Naive B cell (primary cell): ENCODE data around the gene CALML5. TPM values are rescaled to one million over a fixed set of nuclear protein-coding genes. Genes with fewer than 3 reads are reported as not detected.

ENCODE experiments used
- ATAC-seq, 2 donors: fragments of 150-1000 bp; cut with Tn5 transposase; 2 replicates each; pipeline ENCODE4 v1.10.0; 2021; ENCODE audit warnings: low read depth in 2 of 2, mild to moderate bottlenecking in 2 of 2, moderate library complexity in 2 of 2
- DNase-seq: peaks from one replicate; pipeline ENCODE4 v3.0.0; 2022
- H3K27ac Mint-ChIP-seq, 6 donors: one replicate each; pipeline ENCODE4 v1.8.0; 2020 to 2022; ENCODE audit warnings: mild to moderate bottlenecking in 6 of 6, mixed read lengths in 6 of 6, moderate library complexity in 5 of 6, inconsistent platforms in 2 of 6
- H3K27me3 Mint-ChIP-seq, 3 donors: one replicate each; pipeline ENCODE4 v1.8.0; 2021 to 2022; ENCODE audit warnings: mixed read lengths in 3 of 3, mild to moderate bottlenecking in 1 of 3
- H3K36me3 Mint-ChIP-seq, 2 donors: one replicate each; pipeline ENCODE4 v1.8.0; 2020 to 2022; ENCODE audit warnings: mixed read lengths in 2 of 2, inconsistent platforms in 1 of 2, mild to moderate bottlenecking in 1 of 2
- H3K4me1 Mint-ChIP-seq, 3 donors: one replicate each; pipeline ENCODE4 v1.8.0; 2020 to 2022; ENCODE audit warnings: mixed read lengths in 3 of 3, inconsistent platforms in 1 of 3, mild to moderate bottlenecking in 1 of 3, moderate library complexity in 1 of 3
- H3K4me3 Mint-ChIP-seq, 8 donors: one replicate each; pipeline ENCODE4 v1.8.0; 2020 to 2022; ENCODE audit warnings: mild to moderate bottlenecking in 8 of 8, mixed read lengths in 8 of 8, moderate library complexity in 8 of 8, inconsistent platforms in 2 of 8
- H3K9me3 Mint-ChIP-seq, 7 donors: one replicate each; pipeline ENCODE4 v1.8.0; 2020 to 2022; ENCODE audit warnings: mixed read lengths in 7 of 7, mild to moderate bottlenecking in 5 of 7, inconsistent platforms in 2 of 7, moderate library complexity in 1 of 7
- polyA plus RNA-seq, 6 donors: library from polyadenylated mRNA; unstranded; fragments of 300-500 nt; fragmentation: Illumina TruSeq; gene quantifications; one replicate each; pipeline ENCODE4 v1.2.3, GENCODE V29; 2021; ENCODE audit warnings: low read depth in 6 of 6

Gene CALML5
- polyA plus RNA-seq, 6 donors from 2014 or later, result not detected

GRCh38 chr10:5530412-5530806, 31.0 kb upstream of the CALML5 start:
- Mint-ChIP-seq H3K4me1 (peaks cover 0 to 3% (median 0%) of the 10 kb centered on the region in 3 donors), H3K27ac (peak overlapping the region in 2 of 6 donors; percentile 14 to 78), H3K4me3 (no peak overlapping the region), H3K36me3 (no peaks in the 10 kb centered on the region), H3K27me3 (peaks cover 0 to 3% (median 0%) of the 10 kb centered on the region in 3 donors), H3K9me3 (no peaks in the 10 kb centered on the region)
- no peak for ATAC-seq
- DNase-seq, result no peak

DNA sequence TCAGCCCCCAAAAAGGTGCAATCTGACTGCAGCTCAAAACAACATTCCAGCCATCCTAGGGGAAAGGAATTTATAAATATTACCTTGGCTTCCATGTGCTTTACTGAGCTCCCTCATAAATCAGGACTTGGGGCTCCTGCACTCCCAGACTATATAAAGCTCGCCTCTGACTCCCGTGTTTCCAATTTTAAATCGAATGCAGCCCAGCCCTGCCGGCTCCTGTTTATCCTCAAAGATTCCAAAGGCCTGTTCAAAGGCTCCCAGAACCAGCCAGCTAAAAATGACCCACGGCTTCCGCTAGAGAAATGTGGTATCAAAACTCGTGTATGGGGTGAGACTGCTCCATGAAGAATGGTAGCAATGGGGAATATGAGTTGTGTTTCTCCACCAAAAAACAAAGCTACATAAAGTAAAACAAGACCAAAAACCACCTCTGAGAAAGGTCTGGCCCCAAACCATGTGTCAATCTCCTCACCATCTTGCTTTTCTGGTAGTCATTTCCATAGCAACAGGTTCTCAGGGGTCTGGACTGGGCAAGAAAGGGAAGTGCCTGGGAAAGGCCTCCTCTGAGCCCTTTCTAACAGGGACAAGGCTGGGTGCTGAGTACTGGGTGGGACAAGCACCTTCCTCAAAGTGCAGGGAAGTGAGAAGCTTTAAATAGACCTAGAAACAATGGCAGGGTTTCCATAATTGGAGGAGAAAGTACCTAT, 30.5 kb upstream of the CALML5 start:
- Mint-ChIP-seq H3K27ac (peak overlapping the region in 1 of 6 donors; percentile 78), H3K36me3 (no peaks in the 10 kb centered on the region), H3K4me3 (peak overlapping the region in 1 of 8 donors; percentile 42), H3K9me3 (no peaks in the 10 kb centered on the region), H3K27me3 (peaks cover 0 to 3% (median 0%) of the 10 kb centered on the region in 3 donors), H3K4me1 (peaks cover 0 to 3% (median 0%) of the 10 kb centered on the region in 3 donors)
- DNase-seq, result no peak
- no peak for ATAC-seq

DNA sequence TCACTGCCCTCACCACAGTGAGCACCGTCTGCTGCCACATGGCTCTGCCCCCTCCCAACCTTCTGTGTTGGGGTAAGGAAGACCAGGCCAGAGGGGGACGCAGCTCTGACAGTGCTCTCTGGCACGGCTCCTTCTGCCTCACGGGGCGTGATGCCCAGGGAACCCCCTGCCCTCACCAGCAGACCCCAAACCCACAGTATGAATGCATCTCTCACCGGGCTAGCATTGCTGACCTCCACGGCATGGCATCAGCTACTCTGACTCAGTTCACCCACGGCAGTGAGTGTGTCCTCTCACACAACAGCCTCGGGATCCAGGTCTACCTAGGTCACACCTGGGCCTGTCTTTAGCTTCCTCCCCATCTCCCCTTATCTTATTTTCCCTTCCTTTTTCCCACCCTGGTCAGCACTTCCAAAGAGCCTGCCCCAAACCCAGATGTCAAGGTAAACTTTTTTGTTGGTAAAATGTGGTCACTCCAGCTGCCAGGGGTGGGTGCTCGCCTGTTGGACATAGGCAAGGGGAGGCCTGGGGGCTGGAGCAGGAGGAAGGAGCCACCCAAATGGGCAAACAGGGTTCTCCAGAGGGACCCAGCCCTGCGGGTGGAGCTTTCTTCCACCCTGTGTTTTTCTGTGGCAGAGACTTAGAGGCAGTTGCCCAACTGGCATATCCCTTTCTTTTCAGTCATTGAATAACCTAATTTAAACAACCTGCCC, 29.8 kb upstream of the CALML5 start:
- ATAC-seq, result no peak
- Mint-ChIP-seq H3K4me3 (no peak overlapping the region), H3K9me3 (no peaks in the 10 kb centered on the region), H3K4me1 (peaks cover 0 to 5% (median 3%) of the 10 kb centered on the region in 3 donors), H3K27me3 (peaks cover 3 to 7% (median 6%) of the 10 kb centered on the region in 3 donors), H3K36me3 (no peaks in the 10 kb centered on the region), H3K27ac (no peak overlapping the region)
- no peak for DNase-seq

DNA sequence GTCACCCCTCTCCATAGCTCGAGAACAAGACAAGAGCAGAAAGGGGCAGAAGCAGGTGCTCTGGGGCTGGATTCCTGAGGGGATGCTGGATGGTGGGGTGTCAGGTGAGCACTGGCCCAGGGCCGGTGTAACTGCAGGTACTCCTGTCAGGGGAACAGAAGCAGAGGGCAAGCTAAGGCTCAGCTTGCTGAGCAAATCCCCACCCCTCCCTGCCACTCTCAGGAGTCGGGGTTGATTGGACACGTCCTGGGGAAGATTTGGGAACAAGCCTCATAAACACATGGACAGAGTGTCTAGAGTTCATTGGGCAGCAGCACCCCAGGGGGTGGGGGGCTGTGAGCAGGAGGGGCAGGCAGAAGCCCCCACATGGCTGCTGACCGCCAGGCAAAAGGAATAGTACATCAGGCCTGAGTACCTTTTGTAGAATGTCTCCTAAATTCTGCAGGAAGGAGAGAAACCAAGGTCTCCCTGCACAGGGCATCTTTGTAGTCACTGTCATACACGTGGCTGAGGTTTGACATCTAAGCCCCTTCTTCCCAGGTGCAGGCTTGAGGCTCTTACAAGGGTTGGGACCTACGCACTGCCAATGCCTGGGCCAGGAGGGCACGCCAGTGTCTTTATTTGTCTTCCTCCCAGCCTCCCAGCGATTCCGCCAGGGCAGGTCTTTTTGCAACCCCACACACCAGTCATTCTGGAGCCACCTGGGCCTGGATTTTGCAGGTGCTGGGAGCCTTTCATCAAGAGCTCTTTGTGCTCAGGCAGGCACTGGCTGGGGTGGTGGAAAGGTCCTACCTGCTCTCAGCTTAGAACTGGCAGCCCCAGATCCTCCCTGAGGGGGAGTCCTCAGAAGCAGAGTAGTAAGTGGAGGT, 28.2 kb upstream of the CALML5 start:
- Mint-ChIP-seq H3K4me1 (peaks cover 0 to 5% (median 3%) of the 10 kb centered on the region in 3 donors), H3K27me3 (peaks cover 3 to 14% (median 13%) of the 10 kb centered on the region in 3 donors), H3K27ac (no peak overlapping the region), H3K4me3 (no peak overlapping the region), H3K36me3 (no peaks in the 10 kb centered on the region), H3K9me3 (no peaks in the 10 kb centered on the region)
- DNase-seq (no peak), ATAC-seq (no peak)

- H3K4me3 Mint-ChIP-seq, result no peak overlapping the region
- peaks cover 0 to 5% (median under 1%) of the 10 kb centered on the region in 3 donors for H3K4me1 Mint-ChIP-seq
- H3K36me3 Mint-ChIP-seq, result no peaks in the 10 kb centered on the region
- peak overlapping the region in 1 of 6 donors; percentile 38 for H3K27ac Mint-ChIP-seq
- ATAC-seq (no peak), DNase-seq (no peak)
- no peaks in the 10 kb centered on the region for H3K9me3 Mint-ChIP-seq
- peaks cover 3 to 14% (median 13%) of the 10 kb centered on the region in 3 donors for H3K27me3 Mint-ChIP-seq
These were observed 27.4 kb upstream of the CALML5 start for GRCh38 chr10:5526691-5527331.

GRCh38 chr10:5525561-5526341, 26.4 kb upstream of the CALML5 start:
- peaks cover 3 to 14% (median 13%) of the 10 kb centered on the region in 3 donors for H3K27me3 Mint-ChIP-seq
- no peak for DNase-seq
- H3K9me3 Mint-ChIP-seq, result no peaks in the 10 kb centered on the region
- no peaks in the 10 kb centered on the region for H3K36me3 Mint-ChIP-seq
- no peak overlapping the region for H3K27ac Mint-ChIP-seq
- peaks cover 0 to 5% (median 0%) of the 10 kb centered on the region in 3 donors for H3K4me1 Mint-ChIP-seq
- H3K4me3 Mint-ChIP-seq, result peak overlapping the region in 1 of 8 donors; percentile 32
- ATAC-seq, result no peak

GRCh38 chr10:5524641-5525560, 25.5 kb upstream of the CALML5 start, which contains the start of gene CALML3:
CALML3 (plus strand) TSS chr10:5524961; CDS start chr10:5525086, 125 bp downstream.
- ATAC-seq (no peak), DNase-seq (no peak)
- Mint-ChIP-seq H3K4me1 (peaks cover 0 to 5% (median 0%) of the 10 kb centered on the region in 3 donors), H3K36me3 (no peaks in the 10 kb centered on the region), H3K27ac (no peak within 1 kb of the TSS), H3K4me3 (peak within 1 kb of the TSS in 1 of 8 donors; percentile 32), H3K9me3 (peaks cover 0 to 2% (median 0%) of the 10 kb centered on the region in 7 donors), H3K27me3 (peaks cover 3 to 14% (median 13%) of the 10 kb centered on the region in 3 donors)

- ATAC-seq (no peak), DNase-seq (no peak)
- Mint-ChIP-seq H3K9me3 (peaks cover 0 to 10% (median 0%) of the 10 kb centered on the region in 7 donors), H3K4me3 (no peak overlapping the region), H3K27ac (no peak overlapping the region), H3K4me1 (peaks cover 0 to 5% (median 0%) of the 10 kb centered on the region in 3 donors), H3K27me3 (peaks cover 3 to 14% (median 13%) of the 10 kb centered on the region in 3 donors), H3K36me3 (no peaks in the 10 kb centered on the region)
These were observed 24.6 kb upstream of the CALML5 start for GRCh38 chr10:5523796-5524574.

GRCh38 chr10:5522913-5523560, 23.7 kb upstream of the CALML5 start:
- Mint-ChIP-seq H3K4me3 (no peak overlapping the region), H3K4me1 (peaks cover 0 to 5% (median 0%) of the 10 kb centered on the region in 3 donors), H3K9me3 (peaks cover 0 to 12% (median 0%) of the 10 kb centered on the region in 7 donors), H3K27ac (peak overlapping the region in 1 of 6 donors; percentile 44), H3K27me3 (peaks cover 0 to 14% (median 13%) of the 10 kb centered on the region in 3 donors), H3K36me3 (no peaks in the 10 kb centered on the region)
- DNase-seq, result no peak
- ATAC-seq, result no peak

GRCh38 chr10:5519054-5519453, 19.7 kb upstream of the CALML5 start:
- no peak overlapping the region for H3K4me3 Mint-ChIP-seq
- H3K27me3 Mint-ChIP-seq, result peaks cover 6 to 28% (median 26%) of the 10 kb centered on the region in 3 donors
- H3K36me3 Mint-ChIP-seq, result no peaks in the 10 kb centered on the region
- H3K4me1 Mint-ChIP-seq, result no peaks in the 10 kb centered on the region
- H3K9me3 Mint-ChIP-seq, result peaks cover 0 to 12% (median 0%) of the 10 kb centered on the region in 7 donors
- ATAC-seq (no peak), DNase-seq (no peak)
- no peak overlapping the region for H3K27ac Mint-ChIP-seq
